GF-D8 (cell line): ENCODE results near the gene KRTAP21-1.
"Not testable (repeated sequence)": the region's sequence is repeated elsewhere in the genome, so short reads cannot be mapped to it uniquely, and the experiment has no call there.

Source experiments
- DNase-seq: peaks from one replicate; lab custom pipeline; 2025; lab: John Stamatoyannopoulos, UW

The KRTAP21-1 gene

GRCh38 chr21:30755328-30755727 is at the start of gene KRTAP21-1:
KRTAP21-1 (minus strand) TSS chr21:30755428; CDS start chr21:30755378, 50 bp downstream.
- not testable (repeated sequence) for DNase-seq

- no peak for DNase-seq
Observed at GRCh38 chr21:30800605-30801004, 45.4 kb upstream of the KRTAP21-1 start.

- no peak for DNase-seq
Observed at GRCh38 chr21:30793581-30794314, 38.5 kb upstream of the KRTAP21-1 start.

- DNase-seq, result no peak
Observed at GRCh38 chr21:30779249-30779648, 24.0 kb upstream of the KRTAP21-1 start.

GRCh38 chr21:30769724-30770431 is 14.7 kb upstream of the KRTAP21-1 start:
- no peak for DNase-seq

GRCh38 chr21:30760776-30761175 is 5.5 kb upstream of the KRTAP21-1 start:
- no peak for DNase-seq

GRCh38 chr21:30758306-30758705 is 3.1 kb upstream of the KRTAP21-1 start:
- no peak for DNase-seq

- DNase-seq, result no peak
Observed at GRCh38 chr21:30747159-30747558, 8.1 kb downstream of the KRTAP21-1 start, which contains the start of gene KRTAP21-2. KRTAP21-2 (minus strand) TSS chr21:30747259; CDS start chr21:30747202, 57 bp downstream.

- no peak for DNase-seq
Observed at GRCh38 chr21:30740462-30740861, 14.8 kb downstream of the KRTAP21-1 start.

- no peak for DNase-seq
Observed at GRCh38 chr21:30733026-30733425, 22.2 kb downstream of the KRTAP21-1 start.

- DNase-seq, result no peak
Observed at GRCh38 chr21:30726726-30727125, 28.5 kb downstream of the KRTAP21-1 start.

- DNase-seq, result no peak
Observed at GRCh38 chr21:30719401-30719800, 35.8 kb downstream of the KRTAP21-1 start.

- DNase-seq, result no peak
Observed at GRCh38 chr21:30718239-30718909, 36.9 kb downstream of the KRTAP21-1 start, which contains the start of gene KRTAP21-3. KRTAP21-3 (minus strand) TSS chr21:30718777; CDS start chr21:30718759, 18 bp downstream.

GRCh38 chr21:30717105-30717504 is 38.1 kb downstream of the KRTAP21-1 start:
- no peak for DNase-seq

- DNase-seq, result no peak
Observed at GRCh38 chr21:30714946-30715345, 40.3 kb downstream of the KRTAP21-1 start.

GRCh38 chr21:30714456-30714855 is 40.8 kb downstream of the KRTAP21-1 start:
- no peak for DNase-seq

GRCh38 chr21:30713766-30714165 is 41.5 kb downstream of the KRTAP21-1 start:
- no peak for DNase-seq

- DNase-seq, result no peak
Observed at GRCh38 chr21:30710499-30710898, 44.7 kb downstream of the KRTAP21-1 start.

GRCh38 chr21:30707409-30707808 is 47.8 kb downstream of the KRTAP21-1 start:
- no peak for DNase-seq
